Choroid plexus epithelial cell (primary cell): ENCODE measurements around the gene SYNPO2.
A peak's percentile ranks its signal among the peaks of the same experiment; 100 is the strongest.

Source experiments
- DNase-seq: peaks from one replicate; pipeline ENCODE4 v3.0.0-alpha.2; 2010; ENCODE audit warnings: low read depth
- H3K4me3 ChIP-seq: 2 replicates; pipeline ENCODE4 v1.5.1; 2011; ENCODE audit warnings: low read depth, mild to moderate bottlenecking, control low read depth, low read length, moderate library complexity
- CTCF ChIP-seq: conservative IDR thresholded peaks from 2 replicates; pipeline ENCODE4 v1.5.1; 2011; ENCODE audit warnings: low read depth, mild to moderate bottlenecking, control low read depth, inconsistent platforms, low read length, moderate library complexity

Gene SYNPO2

GRCh38 chr4:118987959-118988634 is 99.4 kb downstream of the SYNPO2 start:
- no peak for TF ChIP-seq CTCF
- DNase-seq: no peak
- no peak overlapping the region for H3K4me3 ChIP-seq

DNA sequence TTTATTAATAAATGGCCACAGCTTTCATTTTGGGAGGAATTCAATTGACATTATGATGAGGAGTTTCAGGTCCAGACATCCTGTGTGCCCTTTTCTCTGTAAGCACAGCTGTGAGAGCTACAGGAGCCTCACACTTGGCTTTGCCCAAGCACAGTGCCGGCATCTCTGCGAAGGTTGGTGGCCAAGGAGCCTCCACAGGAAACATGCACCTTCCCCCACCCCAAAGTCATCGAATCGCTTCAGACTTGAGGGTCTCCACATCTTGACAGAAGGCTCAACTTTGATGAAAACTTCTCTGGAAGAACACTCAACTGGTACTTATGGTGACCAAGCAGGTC is 100.0 kb downstream of the SYNPO2 start:
- no peak for DNase-seq
- no peak for TF ChIP-seq CTCF
- no peak overlapping the region for H3K4me3 ChIP-seq

DNA sequence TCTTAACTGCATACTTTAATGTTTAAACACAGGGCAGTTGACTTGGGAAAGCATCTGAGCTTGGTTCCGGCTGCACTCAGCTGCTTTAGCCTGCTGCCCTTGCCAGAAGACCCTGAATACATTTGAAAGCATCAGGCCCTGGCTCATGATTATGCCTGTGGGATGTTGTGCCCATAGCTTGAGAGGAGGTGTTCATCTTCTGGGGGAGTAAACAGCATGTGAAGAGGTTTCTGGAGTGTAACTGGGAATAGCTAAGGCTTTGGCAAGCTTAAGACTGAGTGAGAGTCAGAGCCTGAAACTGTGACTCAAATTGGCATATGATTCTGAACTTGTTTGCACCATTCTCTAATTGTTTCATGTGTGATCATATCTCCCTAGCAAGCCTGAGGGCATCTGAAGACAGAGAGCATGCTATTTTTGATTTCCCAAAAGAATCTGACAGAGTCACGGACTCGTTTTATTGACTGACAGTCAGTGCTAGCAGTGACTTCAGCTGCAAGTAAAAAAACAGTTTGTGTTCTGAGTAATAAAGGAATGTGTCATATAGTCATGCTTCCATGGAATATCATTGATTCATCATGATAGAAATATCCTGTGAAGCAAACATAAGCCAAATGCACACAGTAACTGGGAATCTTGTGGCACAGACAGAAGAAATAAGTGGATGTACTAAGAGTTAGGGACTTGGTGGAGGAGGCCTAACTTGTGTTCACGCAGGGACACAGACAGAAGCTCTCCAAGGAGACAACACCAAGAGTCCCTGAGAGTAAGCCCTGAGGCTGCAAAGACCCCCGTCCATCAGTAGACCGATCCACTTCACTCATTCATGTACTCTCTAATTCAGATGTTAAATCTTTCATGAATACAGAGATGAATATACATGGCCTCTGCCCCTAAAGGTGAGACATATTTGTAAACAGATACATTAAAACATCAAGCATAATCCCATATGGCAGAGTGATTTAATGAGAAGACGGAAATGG is 100.7 kb downstream of the SYNPO2 start:
- peak; percentile 50 for DNase-seq
- TF ChIP-seq CTCF: no peak
- no peak overlapping the region for H3K4me3 ChIP-seq

DNA sequence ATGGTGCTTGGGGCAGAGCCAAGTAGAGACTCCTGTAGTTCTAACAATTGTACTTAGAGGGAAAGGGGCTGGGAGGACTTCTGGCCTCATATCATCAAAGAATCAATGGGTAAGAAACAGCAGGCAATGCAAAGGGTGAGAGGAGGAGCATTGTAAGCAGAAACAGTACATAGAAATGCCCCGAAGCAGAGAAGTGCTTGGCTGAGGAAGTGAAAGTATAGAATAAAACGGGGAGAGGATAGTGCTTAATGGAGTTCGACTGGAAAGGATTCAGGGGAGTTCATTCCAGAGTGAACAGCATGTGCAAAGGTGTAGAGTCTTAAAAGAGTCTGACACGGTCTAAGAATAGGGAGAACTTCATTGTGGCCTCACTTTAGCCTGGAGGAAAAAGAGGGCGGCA is 103.0 kb downstream of the SYNPO2 start:
- no peak for DNase-seq
- no peak for TF ChIP-seq CTCF
- H3K4me3 ChIP-seq: no peak overlapping the region

DNA sequence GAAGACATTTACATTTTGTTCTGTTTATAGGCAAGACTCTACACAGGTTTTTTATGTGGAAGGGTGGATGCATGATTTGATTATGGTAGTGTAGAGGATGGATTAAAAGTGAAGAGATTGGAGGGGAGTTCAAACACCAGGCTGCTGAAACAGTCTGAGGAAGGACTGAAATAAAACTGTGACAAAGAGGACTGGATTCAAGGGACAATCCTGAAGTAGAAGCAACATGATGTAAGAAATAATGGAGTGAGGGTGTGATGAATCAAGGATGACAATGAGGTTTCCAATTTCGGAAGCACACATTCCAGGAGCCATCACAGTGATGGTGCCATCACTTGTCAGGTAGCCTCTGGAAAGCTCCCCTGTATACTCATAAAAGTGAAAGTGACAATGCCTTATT is 103.5 kb downstream of the SYNPO2 start:
- no peak for TF ChIP-seq CTCF
- no peak overlapping the region for H3K4me3 ChIP-seq
- DNase-seq: no peak

DNA sequence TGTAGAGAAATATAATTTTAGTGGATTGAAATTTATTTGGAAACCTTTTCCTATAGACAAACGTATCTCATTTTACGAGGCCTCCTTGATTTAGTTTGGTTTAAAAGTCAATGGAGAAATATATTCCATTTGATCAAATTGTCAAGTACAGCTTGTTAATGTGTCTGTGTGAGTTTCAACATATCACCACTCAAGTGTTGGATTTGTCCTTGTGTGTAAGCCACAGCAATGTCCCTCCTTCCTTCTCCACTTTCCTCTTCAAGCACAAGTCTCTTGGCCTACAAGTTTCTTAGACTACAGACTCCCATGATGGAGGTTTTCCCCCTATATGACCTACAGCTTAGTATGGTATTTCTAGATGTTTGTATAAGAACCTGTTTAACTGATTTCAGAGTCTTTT is 104.7 kb downstream of the SYNPO2 start:
- no peak for TF ChIP-seq CTCF
- DNase-seq: no peak

More for the DNA sequence above, 104.7 kb downstream of the SYNPO2 start:
- H3K4me3 ChIP-seq: no peak overlapping the region
